PC-9 (cell line): ENCODE data around the gene CHCT1. TPM values are rescaled to one million over a fixed set of nuclear protein-coding genes. Genes with fewer than 3 reads are reported as not detected.
"Not testable (repeated sequence)": the region's sequence is repeated elsewhere in the genome, so short reads cannot be mapped to it uniquely, and the experiment has no call there.

Experiments used
- BruUV-seq: library from RNA; stranded (reverse); fragments of 400-500 nt; replicated peaks from 2 replicates; lab custom pipeline; 2021; lab: Mats Ljungman, UMichigan
- CTCF ChIA-PET: fragments of 300-600 bp; sonication (Branson Sonifier 250); formaldehyde crosslinking; loops from one replicate; lab custom pipeline; 2022; ENCODE audit warnings: antibody characterized with exemption; lab: Charles Lee
- POLR2A ChIA-PET: fragments of 300-600 bp; sonication (Branson Sonifier 250); formaldehyde crosslinking; loops from one replicate; lab custom pipeline; 2022; ENCODE audit warnings: antibody characterized with exemption; ENCODE audit not compliant: unreplicated experiment; lab: Charles Lee
- DNase-seq, 2 experiments: peaks; one replicate each; pipeline versions ENCODE4 v3.0.0 to v3.0.0-alpha.2; 2015 to 2022; ENCODE audit warnings: mixed read lengths in 1 of 2
- H2AFZ ChIP-seq: fragments of 200-600 bp; sonication (generic); 2 replicates; pipeline ENCODE4 v1.8.1; 2017; ENCODE audit warnings: antibody characterized with exemption
- H3F3A ChIP-seq: fragments of 200-600 bp; sonication (generic); 2 replicates; pipeline ENCODE4 v1.8.1; 2017; ENCODE audit warnings: antibody characterized with exemption, mild to moderate bottlenecking, low read depth; ENCODE audit not compliant: insufficient read depth
- H3K27ac ChIP-seq: fragments of 200-600 bp; sonication (generic); 2 replicates; pipeline ENCODE4 v1.6.1; 2016; ENCODE audit warnings: mixed run types
- H3K27me3 ChIP-seq: fragments of 200-600 bp; sonication (generic); 2 replicates; pipeline ENCODE4 v1.6.1; 2016; ENCODE audit warnings: low read depth, mixed run types; ENCODE audit not compliant: insufficient read depth
- H3K36me3 ChIP-seq: fragments of 200-600 bp; sonication (generic); 2 replicates; pipeline ENCODE4 v1.6.1; 2016; ENCODE audit warnings: low read depth, mixed run types
- H3K4me1 ChIP-seq: fragments of 200-600 bp; sonication (generic); replicated peaks from 2 replicates; pipeline ENCODE4 v1.6.1; 2016; ENCODE audit warnings: mixed run types; ENCODE audit not compliant: insufficient read depth
- H3K4me2 ChIP-seq: fragments of 200-600 bp; sonication (generic); 2 replicates; pipeline ENCODE4 v1.6.1; 2017; ENCODE audit warnings: mixed run types
- H3K4me3 ChIP-seq: fragments of 200-600 bp; sonication (generic); 2 replicates; pipeline ENCODE4 v1.6.1; 2016; ENCODE audit warnings: mixed run types
- H3K79me2 ChIP-seq: fragments of 200-600 bp; sonication (generic); 2 replicates; pipeline ENCODE4 v1.6.1; 2017; ENCODE audit warnings: low read depth, mixed run types
- H3K9me2 ChIP-seq: fragments of 200-600 bp; sonication (generic); 2 replicates; pipeline ENCODE4 v1.8.1; 2017; ENCODE audit warnings: mild to moderate bottlenecking; ENCODE audit not compliant: insufficient read depth
- H3K9me3 ChIP-seq: fragments of 200-600 bp; sonication (generic); 2 replicates; pipeline ENCODE4 v1.8.1; 2016; ENCODE audit warnings: low read depth; ENCODE audit not compliant: insufficient read depth
- H4K20me1 ChIP-seq: fragments of 200-600 bp; sonication (generic); 2 replicates; pipeline ENCODE4 v1.8.1; 2017; ENCODE audit not compliant: insufficient read depth
- CTCF ChIP-seq: fragments of 200-600 bp; sonication (generic); conservative IDR thresholded peaks from 2 replicates; pipeline ENCODE4 v1.6.1; 2017; ENCODE audit warnings: mixed run types, antibody characterized with exemption, mild to moderate bottlenecking, moderate library complexity
- EZH2 ChIP-seq: fragments of 200-600 bp; sonication (generic); IDR thresholded peaks from 2 replicates; pipeline ENCODE4 v1.8.0; 2017; ENCODE audit warnings: antibody characterized with exemption, low read depth
- intact Hi-C: fragments of 100-400 bp; cut with micrococcal nuclease; formaldehyde crosslinking; loops from one replicate; pipeline ENCODE4 v1.10.0; 2022; ENCODE audit not compliant: unreplicated experiment
- total RNA-seq: library from RNA; stranded (reverse); gene quantifications from 2 replicates; pipeline ENCODE4 v1.2.3, GENCODE V29; 2021

The CHCT1 gene
- total RNA-seq, 1 experiment from 2014 or later, result not detected

- no peaks in the 10 kb centered on the region for H4K20me1 ChIP-seq
- no peak overlapping the region; the same call in 1 of the 2 replicates for H2AFZ ChIP-seq
- no peak overlapping the region for H3K4me3 ChIP-seq
- H3K9me3 ChIP-seq, result 0 out of 2 replicates have a peak, but pooled peaks cover 9% of the 10 kb centered on the region
- peaks cover 3% of the 10 kb centered on the region; the same call in 1 of the 2 replicates for H3K4me1 ChIP-seq
- no peaks in the 10 kb centered on the region for H3K27me3 ChIP-seq
- intact Hi-C loops, result no loop called here
- H3K36me3 ChIP-seq, result no peaks in the 10 kb centered on the region
- no peak for DNase-seq
- no peaks in the 10 kb centered on the region for H3K9me2 ChIP-seq
- no peak for TF ChIP-seq EZH2
- TF ChIP-seq CTCF, result no peak
- no peaks in the 10 kb centered on the region for H3F3A ChIP-seq
- H3K79me2 ChIP-seq, result no peaks in the 10 kb centered on the region
- ChIA-PET CTCF (no interaction called here), POLR2A (no interaction called here)
- H3K4me2 ChIP-seq, result no peak overlapping the region
- BruUV-seq, result no TSS peak
- no peak overlapping the region for H3K27ac ChIP-seq
Observed at GRCh38 chr17:60415146-60415545, 7.1 kb upstream of the CHCT1 start.

- TF ChIP-seq CTCF, result no peak
- TF ChIP-seq EZH2, result no peak
- Histone ChIP-seq H3K9me3 (no peaks in the 10 kb centered on the region), H2AFZ (no peak overlapping the region), H3K27ac (no peak overlapping the region), H3K27me3 (no peaks in the 10 kb centered on the region), H3K4me3 (no peak overlapping the region), H3K4me1 (no peaks in the 10 kb centered on the region), H3F3A (no peaks in the 10 kb centered on the region), H3K36me3 (no peaks in the 10 kb centered on the region), H3K79me2 (no peaks in the 10 kb centered on the region), H3K9me2 (no peaks in the 10 kb centered on the region), H3K4me2 (no peak overlapping the region), H4K20me1 (no peaks in the 10 kb centered on the region)
- ChIA-PET CTCF (interaction anchor here (0.6 kb wide), 1 partner anchor 264 kb away, joined by 6 read pairs; no protein-coding TSS in a partner anchor), POLR2A (no interaction called here)
- no peak for DNase-seq
- intact Hi-C loops, result no loop called here
- BruUV-seq, result no TSS peak
Observed at GRCh38 chr17:60416368-60416925, 5.8 kb upstream of the CHCT1 start.

GRCh38 chr17:60419003-60419402, 3.3 kb upstream of the CHCT1 start:
- H3K27ac ChIP-seq, H3K9me2 ChIP-seq, H3K4me2 ChIP-seq, CTCF ChIA-PET, H2AFZ ChIP-seq, H4K20me1 ChIP-seq, H3K9me3 ChIP-seq, DNase-seq, H3K36me3 ChIP-seq, intact Hi-C loops, H3K4me1 ChIP-seq, H3K79me2 ChIP-seq, BruUV-seq, H3F3A ChIP-seq, H3K27me3 ChIP-seq, H3K4me3 ChIP-seq: not testable (repeated sequence)
- POLR2A ChIA-PET, result interaction anchor here (0.6 kb wide), 1 partner anchor 330 kb away, joined by 7 read pairs; no protein-coding TSS in a partner anchor

- DNase-seq, H3K9me2 ChIP-seq, H3K4me2 ChIP-seq, BruUV-seq, H3K27me3 ChIP-seq, H2AFZ ChIP-seq, H3K9me3 ChIP-seq, H3K4me3 ChIP-seq, H3K4me1 ChIP-seq, POLR2A ChIA-PET, H4K20me1 ChIP-seq, H3K27ac ChIP-seq, H3K36me3 ChIP-seq, intact Hi-C loops, H3K79me2 ChIP-seq, H3F3A ChIP-seq: not testable (repeated sequence)
- CTCF ChIA-PET, result interaction anchor here (0.7 kb wide), 1 partner anchor 175 kb away, joined by 3 read pairs; no protein-coding TSS in a partner anchor
Observed at GRCh38 chr17:60419875-60420274, 2.4 kb upstream of the CHCT1 start.
